ENCODE data around the gene CRLF3.
"Not testable (repeated sequence)": the region's sequence is repeated elsewhere in the genome, so short reads cannot be mapped to it uniquely, and the experiment has no call there.

The CRLF3 gene, protein sequence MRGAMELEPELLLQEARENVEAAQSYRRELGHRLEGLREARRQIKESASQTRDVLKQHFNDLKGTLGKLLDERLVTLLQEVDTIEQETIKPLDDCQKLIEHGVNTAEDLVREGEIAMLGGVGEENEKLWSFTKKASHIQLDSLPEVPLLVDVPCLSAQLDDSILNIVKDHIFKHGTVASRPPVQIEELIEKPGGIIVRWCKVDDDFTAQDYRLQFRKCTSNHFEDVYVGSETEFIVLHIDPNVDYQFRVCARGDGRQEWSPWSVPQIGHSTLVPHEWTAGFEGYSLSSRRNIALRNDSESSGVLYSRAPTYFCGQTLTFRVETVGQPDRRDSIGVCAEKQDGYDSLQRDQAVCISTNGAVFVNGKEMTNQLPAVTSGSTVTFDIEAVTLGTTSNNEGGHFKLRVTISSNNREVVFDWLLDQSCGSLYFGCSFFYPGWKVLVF

DNA sequence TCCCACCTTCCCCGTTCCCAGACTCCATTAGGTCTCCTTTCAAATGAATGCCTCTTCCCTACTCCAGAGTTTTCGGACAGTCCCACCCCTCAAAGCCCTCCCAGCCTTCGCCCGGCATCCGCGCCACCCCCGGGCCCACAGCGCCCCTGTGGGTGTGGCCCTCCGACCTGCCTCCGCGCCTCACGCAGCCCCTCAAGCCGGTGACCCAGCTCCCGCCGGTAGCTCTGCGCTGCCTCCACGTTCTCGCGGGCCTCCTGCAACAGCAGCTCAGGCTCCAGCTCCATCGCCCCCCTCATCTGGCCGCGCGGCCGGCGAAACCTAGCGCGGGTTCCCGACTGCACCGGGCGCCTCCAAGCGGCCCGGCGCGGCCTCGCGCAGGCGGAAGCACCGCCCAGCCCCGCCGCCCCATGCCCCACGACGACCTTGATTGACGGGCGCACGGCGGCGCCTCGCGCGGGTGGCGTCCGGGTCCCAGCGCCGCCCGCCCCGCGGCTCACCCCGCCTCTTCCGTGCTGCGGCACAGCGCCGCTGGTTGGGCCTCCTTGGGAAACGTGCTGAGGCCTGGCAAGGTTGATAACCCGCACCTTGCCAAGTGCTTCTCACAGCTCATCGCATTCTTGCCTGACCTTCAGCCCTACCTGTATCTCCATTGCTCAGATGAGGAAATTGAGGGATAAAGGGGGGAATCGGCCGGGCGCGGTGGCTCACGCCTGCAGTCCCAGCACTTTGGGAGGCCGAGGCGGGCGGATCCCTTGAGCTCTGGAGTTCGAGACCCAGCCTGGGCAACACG, at the start of gene CRLF3:
Gene CRLF3, minus strand, starts transcription at position 337 of the 790 bp plus-strand sequence. Its CDS starts 41 bp downstream, at position 296.
- peak; percentile 89 to 90 for DNase-seq (ENCODE audit: low read depth in 2 of 2)

DNA sequence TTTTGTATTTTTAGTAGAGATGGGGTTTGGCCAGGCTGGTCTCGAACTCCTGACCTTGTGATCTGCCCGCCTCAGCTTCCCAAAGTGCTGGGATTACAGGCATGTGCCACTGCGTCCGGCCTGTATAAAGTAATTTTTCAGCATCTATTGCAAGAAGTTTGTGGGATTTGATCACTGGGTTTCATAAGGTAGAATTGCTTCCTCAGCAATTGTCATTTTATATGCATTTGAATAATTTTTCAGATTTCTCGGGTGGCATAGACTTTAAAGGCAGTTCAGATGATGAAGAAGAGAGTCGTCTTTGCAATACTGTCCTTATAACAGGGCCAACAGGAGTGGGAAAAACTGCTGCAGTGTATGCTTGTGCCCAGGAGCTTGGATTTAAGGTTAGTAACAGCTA, 44.5 kb upstream of the CRLF3 start:
- no peak for DNase-seq (ENCODE audit: low read depth in 2 of 2)

DNA sequence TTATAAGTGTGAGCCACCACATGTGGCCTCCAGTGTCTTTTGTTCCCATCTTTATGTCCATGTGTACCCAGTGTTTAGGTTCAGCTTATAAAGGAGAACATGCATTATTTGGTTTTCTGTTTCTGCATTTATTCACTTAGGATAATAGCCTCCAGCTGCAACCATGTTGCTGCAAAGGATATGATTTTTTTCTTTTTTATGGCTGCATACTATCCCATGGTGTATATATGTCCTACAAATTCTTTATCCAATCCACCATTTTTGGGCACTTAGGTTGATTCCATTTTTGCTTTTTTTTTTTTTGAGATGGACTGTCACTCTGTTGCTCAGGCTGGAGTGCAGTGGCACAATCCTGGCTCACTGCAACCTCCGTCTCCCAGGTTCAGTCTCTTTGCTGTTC, 40.1 kb upstream of the CRLF3 start:
- DNase-seq (ENCODE audit: low read depth in 2 of 2), result no peak

DNA sequence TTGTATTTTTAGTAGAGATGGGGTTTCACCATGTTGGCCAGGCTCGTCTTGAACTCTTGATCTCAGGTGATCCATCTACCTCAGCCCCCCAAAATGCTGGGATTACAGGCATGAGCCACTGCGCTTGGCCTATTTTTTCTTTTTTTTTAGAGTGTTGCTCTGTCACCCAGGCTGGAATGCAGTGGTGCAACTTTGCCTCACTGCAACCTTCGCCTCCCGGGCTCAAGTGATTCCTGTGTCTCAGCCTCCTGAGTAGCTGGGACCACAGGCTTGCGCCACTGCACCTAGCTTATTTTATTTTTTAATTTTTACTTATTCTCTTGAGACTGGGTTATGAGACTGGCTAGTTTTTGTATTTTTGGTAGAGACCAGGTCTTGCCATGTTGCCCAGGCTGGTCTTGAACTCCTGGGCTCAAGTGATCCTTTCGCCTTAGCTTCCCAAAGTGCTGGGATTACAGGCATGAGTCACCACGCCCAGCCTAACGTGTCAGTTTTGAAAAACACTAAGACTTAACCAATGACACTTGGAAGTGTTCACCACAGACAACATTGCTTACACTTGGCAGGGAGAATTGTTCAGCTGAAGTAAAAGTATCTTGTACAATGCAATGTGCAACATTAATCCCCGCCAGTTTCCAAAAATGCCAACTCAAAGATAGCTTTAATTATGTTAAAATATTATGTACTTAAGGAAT, 34.2 kb upstream of the CRLF3 start:
- no peak for DNase-seq (ENCODE audit: low read depth in 2 of 2)

DNA sequence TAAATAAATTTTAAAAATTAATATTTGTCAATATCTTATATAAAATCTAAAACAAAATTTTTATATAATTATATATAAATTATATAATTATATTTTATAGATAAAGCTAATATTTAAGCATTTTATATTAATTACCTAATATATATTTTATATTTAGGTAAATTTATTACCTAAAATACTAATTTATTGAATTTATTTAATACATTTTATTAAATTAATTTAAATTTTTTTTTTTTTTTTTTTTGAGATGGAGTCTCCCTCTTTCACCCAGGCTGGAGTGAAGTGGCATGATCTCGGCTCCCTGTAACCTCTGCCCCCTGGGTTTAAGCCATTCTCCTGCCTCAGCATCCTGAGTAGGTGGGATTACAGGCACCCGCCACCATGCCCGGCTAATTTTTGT, 29.7 kb upstream of the CRLF3 start:
- DNase-seq (ENCODE audit: low read depth in 2 of 2), result no peak

DNA sequence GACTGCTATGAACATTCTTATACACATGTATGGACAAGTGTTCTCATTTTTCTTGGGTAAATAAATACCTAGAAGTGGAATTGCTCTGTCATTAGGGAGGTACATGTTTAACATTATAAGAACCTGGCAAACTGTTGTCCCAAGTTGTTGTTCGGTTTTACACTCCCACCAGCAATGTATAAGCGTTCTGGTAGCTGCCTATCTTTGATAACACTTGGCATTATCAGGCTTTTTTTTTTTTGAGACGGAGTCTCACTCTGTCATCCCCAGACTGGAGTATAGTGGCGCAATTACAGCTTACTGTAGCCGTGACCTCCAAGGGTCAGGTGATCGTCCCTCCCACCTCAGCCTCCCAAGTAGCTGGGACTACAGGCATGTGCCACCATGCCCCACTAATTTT, 23.5 kb upstream of the CRLF3 start:
- DNase-seq (ENCODE audit: low read depth in 2 of 2), result no peak

DNA sequence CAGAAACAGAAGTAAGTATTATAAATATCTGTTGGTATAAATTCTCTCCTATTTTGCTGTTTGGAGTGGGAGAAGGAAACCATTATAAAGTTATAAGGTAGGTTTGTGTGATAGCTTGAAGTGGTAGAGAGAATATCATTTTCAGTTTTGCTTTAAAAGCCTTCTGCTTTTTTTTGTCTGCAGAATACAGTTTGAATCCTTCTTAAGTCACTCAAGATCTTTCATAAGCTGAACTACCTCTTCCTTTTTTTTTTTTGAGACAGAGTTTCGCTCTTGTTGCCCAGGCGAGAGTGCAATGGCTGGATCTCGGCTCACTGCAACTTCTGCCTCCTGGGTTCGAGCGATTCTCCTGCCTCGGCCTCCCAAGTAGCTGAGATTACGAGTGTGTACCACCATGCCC, 16.3 kb upstream of the CRLF3 start:
- DNase-seq (ENCODE audit: low read depth in 2 of 2), result no peak

DNA sequence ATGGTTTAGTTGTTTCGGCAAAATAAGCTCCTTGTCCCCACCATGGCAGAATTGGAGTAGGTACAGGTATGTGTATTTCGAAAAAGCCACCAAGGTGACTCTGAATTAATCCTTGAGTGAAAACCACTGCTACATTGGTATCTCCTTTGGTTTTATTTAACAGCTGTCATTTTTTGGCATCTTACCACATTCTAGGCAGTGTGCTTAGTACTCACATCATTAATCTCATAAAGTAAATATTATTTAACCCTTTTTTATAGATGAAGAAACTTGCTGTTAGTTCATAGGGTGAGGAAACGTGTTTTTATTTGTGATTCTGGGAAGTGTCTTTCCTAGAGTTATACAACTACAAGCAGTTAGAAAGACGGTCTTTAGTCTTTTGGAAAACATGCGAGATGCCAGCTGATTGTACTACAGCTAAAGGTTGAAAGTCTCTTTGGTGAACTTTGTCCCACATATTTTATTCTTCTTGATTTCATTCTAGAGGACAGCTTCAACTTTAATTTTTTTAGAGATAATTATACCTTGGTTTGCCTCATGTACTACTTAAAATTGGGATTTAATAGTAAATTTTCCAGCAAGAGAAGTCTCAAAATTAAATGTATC, 13.8 kb upstream of the CRLF3 start:
- DNase-seq (ENCODE audit: low read depth in 2 of 2), result no peak

DNA sequence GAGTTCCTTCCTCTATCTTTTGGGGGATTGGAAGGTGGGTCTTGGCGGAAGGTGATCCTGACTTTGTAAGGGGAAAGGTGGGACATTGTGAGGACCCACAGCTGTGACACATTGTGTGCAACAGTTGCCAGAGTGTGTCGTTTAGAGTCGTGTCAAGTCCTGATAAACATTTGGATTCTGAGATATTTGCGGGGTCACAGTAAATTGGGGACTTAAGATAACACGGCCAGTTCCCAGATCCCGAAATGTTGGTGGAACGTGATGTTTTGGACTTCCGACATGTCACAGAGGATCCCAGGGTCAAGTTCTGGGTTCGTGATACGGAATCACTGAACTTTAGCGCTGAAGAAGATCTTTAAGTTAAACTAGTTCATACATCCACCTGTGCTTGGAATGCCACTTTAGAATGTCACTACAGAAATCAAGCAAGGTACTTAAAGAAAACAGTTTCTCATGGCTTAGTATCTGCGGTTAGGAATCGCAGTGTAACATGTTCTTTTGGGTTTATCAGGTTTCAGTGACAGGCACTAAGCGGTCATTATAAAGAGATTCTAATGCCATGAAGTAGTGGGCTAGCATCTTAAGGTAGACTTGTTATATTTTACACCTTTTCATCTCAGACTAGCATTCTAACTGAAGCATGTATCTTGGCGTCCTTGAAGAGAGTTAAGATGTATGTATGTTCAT, 8.1 kb upstream of the CRLF3 start:
- DNase-seq (ENCODE audit: low read depth in 2 of 2), result no peak

DNA sequence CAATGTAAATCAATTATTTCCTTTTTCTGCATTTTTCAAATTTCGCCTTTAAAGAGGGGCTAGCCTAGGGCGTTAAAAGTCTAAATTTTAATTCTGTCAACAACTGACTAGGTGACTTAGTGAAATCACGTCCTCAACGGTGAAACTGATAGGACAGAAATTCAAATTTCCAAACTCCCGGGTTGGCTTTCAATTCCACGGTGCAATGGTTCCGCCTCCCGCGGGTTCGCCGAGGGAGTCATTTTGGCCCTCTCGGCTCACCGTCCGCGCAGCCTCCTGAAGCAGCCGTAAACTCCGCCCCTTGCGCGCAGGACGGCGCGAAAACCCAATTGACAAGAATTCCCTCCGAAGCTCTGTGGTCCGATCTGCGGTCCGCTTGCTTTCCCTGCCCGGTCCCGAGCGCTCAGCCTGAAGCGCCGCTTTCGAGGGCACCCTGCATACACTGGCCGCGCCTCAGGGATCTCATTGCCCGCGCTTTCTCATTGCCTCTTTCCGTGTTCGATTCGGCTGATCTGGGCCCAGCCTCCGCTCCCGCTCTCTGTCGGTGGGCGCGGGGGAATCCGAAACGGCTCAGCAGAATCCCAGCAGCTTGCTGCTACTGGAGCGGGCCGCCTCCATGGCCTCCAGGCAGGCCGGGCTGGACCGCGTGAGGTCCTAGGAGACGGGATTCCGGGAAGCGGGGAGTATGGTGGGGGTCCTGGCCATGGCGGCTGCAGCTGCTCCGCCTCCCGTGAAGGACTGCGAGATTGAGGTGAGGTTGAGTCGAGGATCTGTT, 7.4 kb upstream of the CRLF3 start, which contains the start of gene ATAD5:
Gene ATAD5, plus strand, starts transcription at position 304 of the 775 bp plus-strand sequence. Its CDS starts 382 bp downstream, at position 686.
- DNase-seq (ENCODE audit: low read depth in 2 of 2), result peak; percentile 80 to 82

DNA sequence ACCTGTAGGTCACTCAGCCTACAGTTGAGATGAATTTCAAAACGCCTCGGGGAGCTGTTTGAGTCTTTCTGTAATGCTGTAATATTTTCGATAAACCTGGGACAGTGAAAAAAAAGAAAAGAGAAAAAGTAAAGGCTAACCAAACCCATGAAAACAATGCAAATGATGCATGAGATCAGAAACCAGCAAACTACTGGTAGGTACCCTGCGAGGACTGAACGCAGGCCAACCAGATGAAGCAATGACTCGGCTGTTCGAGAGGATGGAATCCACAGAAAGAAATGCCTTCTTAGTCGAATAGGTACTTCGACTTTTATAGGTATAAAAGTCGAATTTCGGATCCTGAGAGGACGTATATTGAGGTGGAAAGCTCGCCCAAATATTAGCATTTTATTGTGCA, 6.8 kb upstream of the CRLF3 start:
- no peak for DNase-seq (ENCODE audit: low read depth in 2 of 2)

DNA sequence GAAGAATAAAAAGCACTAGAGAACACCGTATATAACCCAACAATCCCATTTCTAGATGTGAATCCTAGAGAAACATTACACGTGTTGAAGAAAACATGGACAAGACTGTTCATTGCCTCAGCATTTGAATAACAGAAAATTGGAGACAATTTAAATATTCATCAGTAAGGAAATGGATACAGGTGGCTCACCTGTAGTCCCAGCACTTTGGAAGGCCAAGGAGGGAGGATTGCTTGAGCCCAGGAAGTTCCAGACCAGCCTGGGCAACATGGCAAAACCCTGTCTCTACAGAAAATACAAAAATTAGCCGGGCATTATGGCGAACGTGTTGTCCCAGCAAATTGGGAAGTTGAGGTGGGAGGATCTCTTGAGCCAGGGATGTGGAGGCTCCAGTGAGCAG, 4.5 kb upstream of the CRLF3 start:
- no peak for DNase-seq (ENCODE audit: low read depth in 2 of 2)

DNA sequence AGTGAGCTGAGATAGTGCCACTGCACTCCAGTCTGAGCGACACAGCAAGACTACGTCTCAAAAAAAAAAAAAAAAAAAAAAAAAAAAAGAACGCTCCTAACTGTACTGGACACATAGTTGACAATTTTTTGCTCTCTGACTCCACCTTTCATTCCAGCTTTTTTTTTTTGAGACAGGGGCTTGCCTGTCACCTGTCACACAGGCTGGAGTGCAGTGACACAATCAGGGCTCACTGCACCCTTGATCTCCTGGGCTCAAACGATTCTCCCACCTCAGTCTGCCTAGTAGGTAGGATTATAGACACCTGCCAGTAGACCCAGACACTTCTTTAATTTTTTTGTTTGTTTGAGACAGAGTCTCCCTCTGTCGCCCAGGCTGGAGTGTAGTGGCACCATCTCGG, 2.6 kb upstream of the CRLF3 start:
- DNase-seq (ENCODE audit: low read depth in 2 of 2), result no peak

DNA sequence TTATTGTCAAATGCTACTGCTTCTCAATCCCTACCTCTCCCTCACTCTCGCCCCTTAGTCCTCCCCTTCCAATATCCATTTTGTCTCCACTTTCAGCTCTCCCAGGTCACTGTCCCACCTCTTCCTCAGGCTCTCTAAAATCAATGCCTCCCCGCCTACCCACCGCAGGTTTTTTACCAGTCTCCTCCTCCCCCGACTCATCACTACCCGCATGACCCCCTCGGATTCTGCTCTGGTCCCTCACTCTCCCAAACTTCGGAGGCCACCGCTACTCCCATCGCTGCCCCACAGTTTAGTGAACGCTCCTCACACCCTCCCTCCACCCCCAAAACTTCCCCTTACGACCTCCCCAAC, 513 bp downstream of the CRLF3 start:
- peak in 1 of 2 donors; percentile 31 for DNase-seq (ENCODE audit: low read depth in 2 of 2)

DNA sequence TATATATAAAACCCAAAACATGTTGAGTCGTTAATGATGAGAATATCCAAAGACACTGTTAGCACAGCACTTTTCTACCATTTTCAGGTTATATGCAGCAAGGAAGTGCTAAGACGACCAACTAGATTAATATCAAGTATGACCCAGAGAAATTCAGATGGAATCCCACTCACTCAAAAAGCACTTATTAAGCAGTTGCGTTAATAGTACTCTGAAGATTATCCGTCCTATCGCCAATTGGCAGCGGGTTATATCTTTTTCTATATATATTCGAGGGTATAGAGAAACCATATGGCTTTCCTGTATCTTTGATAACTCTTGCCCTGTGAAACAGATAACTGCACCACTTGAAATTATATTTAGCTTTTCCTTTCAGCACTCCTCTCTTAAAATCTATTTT, 1.1 kb downstream of the CRLF3 start:
- DNase-seq (ENCODE audit: low read depth in 2 of 2), result no peak

DNA sequence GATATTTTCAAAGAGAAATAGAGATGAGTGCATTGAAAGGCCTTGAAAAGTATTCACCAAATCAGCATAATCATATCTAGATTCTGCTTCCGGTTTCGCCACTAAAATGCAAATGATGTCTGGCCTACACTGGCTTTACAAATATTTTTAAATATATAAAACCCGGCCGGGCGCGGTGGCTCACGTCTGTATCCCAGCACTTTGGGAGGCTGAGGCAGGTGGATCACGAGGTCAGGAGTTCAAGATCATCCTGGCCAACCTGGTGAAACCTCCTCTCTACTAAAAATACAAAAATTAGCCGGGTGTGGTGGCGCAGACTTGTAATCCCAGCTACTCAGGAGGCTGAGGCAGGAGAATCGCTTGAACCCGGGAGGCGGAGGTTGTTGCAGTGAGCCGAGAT, 1.6 kb downstream of the CRLF3 start:
- not testable (repeated sequence) for DNase-seq (ENCODE audit: low read depth in 2 of 2)

DNA sequence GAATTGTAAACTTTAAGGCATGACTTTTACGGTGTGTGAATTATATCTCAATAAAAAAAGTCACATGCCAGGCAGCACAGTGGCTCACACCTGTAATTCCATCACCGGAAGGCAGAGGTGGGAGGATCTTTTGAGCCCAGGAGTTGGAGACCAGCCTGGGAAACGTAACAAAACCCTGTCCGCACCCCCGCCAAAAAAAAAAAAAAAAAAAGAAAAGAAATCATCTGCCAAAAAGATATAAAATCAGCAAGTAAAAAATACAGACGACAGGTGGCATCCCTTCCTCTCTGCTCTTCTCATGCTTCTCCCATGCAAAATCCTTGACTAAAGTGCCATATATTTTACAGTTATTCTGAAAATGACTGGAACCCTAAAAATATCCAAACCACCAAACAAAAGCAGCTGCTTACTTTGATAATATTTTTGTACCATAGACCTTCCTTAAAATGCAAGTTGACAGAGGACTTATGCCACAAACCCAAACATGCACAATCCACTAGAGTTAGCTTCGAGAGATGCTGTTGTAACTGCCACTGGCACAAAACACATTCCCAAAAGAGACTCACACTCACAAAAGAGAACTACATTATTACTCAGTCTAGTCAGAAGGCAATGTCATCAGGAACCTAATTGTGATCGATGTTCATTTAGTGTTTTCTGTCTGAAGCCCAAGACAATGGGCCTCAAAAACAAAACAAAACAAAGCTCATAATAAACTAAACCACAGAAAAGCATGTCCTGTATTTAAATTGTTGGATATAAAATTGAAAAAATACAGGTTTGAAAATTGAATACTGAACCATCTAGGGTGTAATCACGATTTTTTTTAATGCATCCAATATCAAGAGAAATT, 2.4 kb downstream of the CRLF3 start:
- no peak for DNase-seq (ENCODE audit: low read depth in 2 of 2)

DNA sequence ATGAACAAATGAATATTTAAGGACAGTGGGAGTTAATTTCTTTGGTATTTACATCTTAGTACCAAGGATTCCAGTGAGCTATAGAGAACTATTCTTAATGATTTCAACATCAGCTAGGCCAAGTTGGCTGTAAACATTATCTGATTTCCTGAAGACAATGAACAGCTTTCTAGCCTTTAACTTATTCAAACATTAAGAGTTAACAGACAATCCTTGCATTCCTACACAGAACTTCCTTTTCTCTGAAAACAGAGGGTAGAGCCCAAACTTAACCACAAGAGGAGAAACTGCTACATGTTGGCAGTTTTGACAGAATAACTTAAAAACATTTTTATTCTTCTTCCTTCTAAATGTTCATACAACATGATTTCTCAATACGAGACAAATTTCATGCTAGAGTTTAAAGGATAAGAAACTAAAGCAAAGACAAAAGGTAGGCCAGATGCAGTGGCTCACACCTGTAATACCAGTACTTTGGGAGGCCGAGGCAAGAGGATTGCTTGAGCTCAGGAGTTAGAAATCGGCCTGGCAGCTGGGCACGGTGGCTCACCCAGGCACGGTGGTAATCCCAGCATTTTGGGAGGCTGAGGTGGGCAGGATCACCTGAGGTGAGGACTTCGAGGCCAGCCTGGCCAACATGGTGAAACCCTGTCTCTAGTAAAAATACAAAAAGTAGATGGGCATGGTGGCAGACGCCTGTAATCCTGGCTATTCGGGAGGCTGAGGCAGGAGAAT, 4.4 kb downstream of the CRLF3 start:
- no peak for DNase-seq (ENCODE audit: low read depth in 2 of 2)

DNA sequence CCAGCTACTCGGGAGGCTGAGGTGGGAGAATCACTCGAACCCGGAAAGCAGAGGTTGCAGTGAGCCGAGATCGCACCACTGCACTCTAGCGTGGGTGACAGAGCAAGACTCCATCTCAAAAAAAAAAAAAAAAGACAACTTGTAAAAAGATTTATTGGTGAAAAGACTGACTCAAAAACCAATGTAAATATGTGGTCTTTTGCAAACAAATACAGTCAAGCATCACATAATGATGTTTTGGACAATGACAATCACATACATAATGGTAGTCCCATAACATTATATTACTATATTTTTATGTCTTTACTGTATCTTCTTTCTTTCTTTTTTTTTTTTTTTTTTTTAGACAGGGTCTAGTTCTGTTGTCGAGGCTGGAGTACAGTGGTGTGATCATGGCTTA, 8.3 kb downstream of the CRLF3 start:
- no peak for DNase-seq (ENCODE audit: low read depth in 2 of 2)

Data from stimulated activated CD8-positive, alpha-beta memory T cell treated with anti-CD3 and anti-CD28 coated beads, Interleukin-15, amount 100 ng/mL, for 48 hours (primary cell).